AG04449 (cell line): ENCODE results near the gene KIAA0586.

Experiments
- CTCF ChIA-PET: fragments of 350-600 bp; formaldehyde crosslinking; extraction: SDS; loops from one replicate; lab custom pipeline; 2021; ENCODE audit warnings: antibody characterized with exemption; lab: Yijun Ruan, JAX
- POLR2A ChIA-PET: fragments of 400-600, 350-600 bp; formaldehyde crosslinking; extraction: SDS; loops from one replicate; lab custom pipeline; 2020; ENCODE audit warnings: antibody characterized with exemption, inconsistent platforms; lab: Yijun Ruan, JAX
- DNase-seq: peaks from one replicate; pipeline ENCODE4 v3.0.0-alpha.2; 2010; ENCODE audit warnings: low read depth, low spot score
- H3K4me3 ChIP-seq: 2 replicates; pipeline ENCODE4 v1.5.1; 2011; ENCODE audit warnings: low read depth, mild to moderate bottlenecking, control low read depth, low read length
- CTCF ChIP-seq: IDR thresholded peaks from one replicate; pipeline ENCODE4 v1.5.1; 2011; ENCODE audit warnings: mild to moderate bottlenecking, moderate library complexity, low read length, control low read depth, inconsistent platforms; ENCODE audit not compliant: insufficient read depth; ENCODE audit errors: missing control alignments

The KIAA0586 gene

GRCh38 chr14:58598028-58598803 lies 170.7 kb downstream of the KIAA0586 start:
- POLR2A ChIA-PET: no interaction called here
- no peak for TF ChIP-seq CTCF
- CTCF ChIA-PET: interaction anchor here (0.5 kb wide), 1 partner anchor 24 kb away, joined by 3 read pairs; no protein-coding TSS in a partner anchor
- H3K4me3 ChIP-seq: no peak overlapping the region
- no peak for DNase-seq

DNA sequence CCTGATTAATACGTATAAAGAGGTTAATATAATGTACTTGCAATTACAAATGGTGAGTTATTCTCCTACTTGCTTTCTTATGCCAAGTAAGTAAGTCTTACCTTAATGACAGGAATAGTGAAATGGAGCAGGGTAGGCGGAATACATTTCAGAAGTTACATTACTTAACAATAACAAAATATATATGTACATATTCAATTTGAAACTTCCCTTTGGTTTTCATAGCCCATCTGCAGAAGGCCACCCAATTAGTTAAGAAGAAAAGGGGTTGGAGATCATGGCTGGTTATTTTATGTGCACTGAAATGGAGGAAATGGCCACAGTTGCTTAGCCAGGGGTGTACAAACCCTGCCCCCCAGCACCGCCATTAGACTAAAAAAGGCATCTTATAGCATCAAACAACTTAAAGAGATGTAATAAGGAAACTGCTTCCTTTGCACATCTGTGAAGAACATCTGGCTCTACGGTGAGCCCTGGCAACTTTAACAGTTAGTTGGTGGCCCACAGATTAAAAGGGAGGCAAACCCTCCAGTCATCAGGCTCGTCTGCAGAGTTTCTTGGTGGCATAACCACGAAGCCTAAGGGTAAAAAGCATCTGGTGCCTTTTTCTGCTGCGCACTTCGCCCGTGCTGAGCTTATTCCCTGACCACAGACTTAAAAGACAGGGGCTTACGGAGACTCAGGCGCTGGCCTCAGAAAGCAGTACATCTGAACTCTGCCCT lies 171.4 kb downstream of the KIAA0586 start:
- ChIA-PET POLR2A (no interaction called here), CTCF (no interaction called here)
- H3K4me3 ChIP-seq: no peak overlapping the region
- TF ChIP-seq CTCF: no peak
- DNase-seq: no peak

GRCh38 chr14:58599707-58600106 lies 172.2 kb downstream of the KIAA0586 start:
- DNase-seq: no peak
- TF ChIP-seq CTCF: no peak
- POLR2A ChIA-PET: no interaction called here
- CTCF ChIA-PET: no interaction called here
- no peak overlapping the region for H3K4me3 ChIP-seq
